Bone marrow (tissue), 2 donors: ENCODE measurements around the gene DPT.
"Not testable (repeated sequence)": the region's sequence is repeated elsewhere in the genome, so short reads cannot be mapped to it uniquely, and the experiment has no call there.

ENCODE experiments used
- DNase-seq, 2 donors: peaks; one replicate each; lab custom pipeline; 2025; lab: John Stamatoyannopoulos, UW

DPT gene

GRCh38 chr1:168728473-168729404 lies at the start of gene DPT:
Gene DPT, minus strand, starts transcription at chr1:168729206. Its CDS starts 32 bp downstream, at chr1:168729174.
- no peak for DNase-seq

- DNase-seq, result no peak
These were observed 46.4 kb upstream of the DPT start for GRCh38 chr1:168775366-168775765.

GRCh38 chr1:168774241-168774640 lies 45.2 kb upstream of the DPT start:
- no peak for DNase-seq

- no peak for DNase-seq
These were observed 43.5 kb upstream of the DPT start for GRCh38 chr1:168772428-168773060.

- no peak for DNase-seq
These were observed 42.2 kb upstream of the DPT start for GRCh38 chr1:168771104-168771630.

GRCh38 chr1:168769893-168770292 lies 40.9 kb upstream of the DPT start:
- DNase-seq, result not testable (repeated sequence)

GRCh38 chr1:168767894-168768584 lies 39.0 kb upstream of the DPT start:
- no peak for DNase-seq

- DNase-seq, result no peak
These were observed 37.6 kb upstream of the DPT start for GRCh38 chr1:168766568-168766967.

- no peak for DNase-seq
These were observed 34.0 kb upstream of the DPT start for GRCh38 chr1:168763031-168763430.

- no peak for DNase-seq
These were observed 33.5 kb upstream of the DPT start for GRCh38 chr1:168762473-168762872.

- DNase-seq, result no peak
These were observed 31.8 kb upstream of the DPT start for GRCh38 chr1:168760781-168761180.

- DNase-seq, result no peak
These were observed 31.2 kb upstream of the DPT start for GRCh38 chr1:168760241-168760640.

GRCh38 chr1:168759077-168759476 lies 30.1 kb upstream of the DPT start:
- DNase-seq, result no peak

GRCh38 chr1:168758503-168758902 lies 29.5 kb upstream of the DPT start:
- DNase-seq, result no peak

GRCh38 chr1:168755800-168756418 lies 26.9 kb upstream of the DPT start:
- DNase-seq, result no peak

GRCh38 chr1:168752171-168752832 lies 23.3 kb upstream of the DPT start:
- no peak for DNase-seq

GRCh38 chr1:168751195-168751650 lies 22.2 kb upstream of the DPT start:
- DNase-seq, result no peak

GRCh38 chr1:168742994-168743650 lies 14.1 kb upstream of the DPT start:
- DNase-seq, result no peak

GRCh38 chr1:168742386-168742785 lies 13.4 kb upstream of the DPT start:
- DNase-seq, result no peak

GRCh38 chr1:168739908-168740307 lies 10.9 kb upstream of the DPT start:
- DNase-seq, result no peak

GRCh38 chr1:168736520-168736919 lies 7.5 kb upstream of the DPT start:
- no peak for DNase-seq
